Astrocyte of the cerebellum (primary cell): ENCODE data around the gene TRIM2.

Experiments
- DNase-seq: peaks from one replicate; pipeline ENCODE4 v3.0.0-alpha.2; 2011; ENCODE audit warnings: low read depth
- H3K4me3 ChIP-seq: 2 replicates; pipeline ENCODE4 v1.5.1; 2011; ENCODE audit warnings: mild to moderate bottlenecking, low read depth, low read length, moderate library complexity
- in situ Hi-C: cut with HindIII; loops from 2 replicates; pipeline ENCODE4 v1.10.0; 2017; ENCODE audit warnings: low sequenced_read_pairs
- TF ChIP-seq, protein P1 (sequence below): IDR thresholded peaks from 2 replicates; pipeline ENCODE4 v1.5.1; 2012; ENCODE audit warnings: low read length, low read depth, moderate library complexity, mild to moderate bottlenecking; ENCODE audit errors: missing control alignments

TRIM2 gene

DNA sequence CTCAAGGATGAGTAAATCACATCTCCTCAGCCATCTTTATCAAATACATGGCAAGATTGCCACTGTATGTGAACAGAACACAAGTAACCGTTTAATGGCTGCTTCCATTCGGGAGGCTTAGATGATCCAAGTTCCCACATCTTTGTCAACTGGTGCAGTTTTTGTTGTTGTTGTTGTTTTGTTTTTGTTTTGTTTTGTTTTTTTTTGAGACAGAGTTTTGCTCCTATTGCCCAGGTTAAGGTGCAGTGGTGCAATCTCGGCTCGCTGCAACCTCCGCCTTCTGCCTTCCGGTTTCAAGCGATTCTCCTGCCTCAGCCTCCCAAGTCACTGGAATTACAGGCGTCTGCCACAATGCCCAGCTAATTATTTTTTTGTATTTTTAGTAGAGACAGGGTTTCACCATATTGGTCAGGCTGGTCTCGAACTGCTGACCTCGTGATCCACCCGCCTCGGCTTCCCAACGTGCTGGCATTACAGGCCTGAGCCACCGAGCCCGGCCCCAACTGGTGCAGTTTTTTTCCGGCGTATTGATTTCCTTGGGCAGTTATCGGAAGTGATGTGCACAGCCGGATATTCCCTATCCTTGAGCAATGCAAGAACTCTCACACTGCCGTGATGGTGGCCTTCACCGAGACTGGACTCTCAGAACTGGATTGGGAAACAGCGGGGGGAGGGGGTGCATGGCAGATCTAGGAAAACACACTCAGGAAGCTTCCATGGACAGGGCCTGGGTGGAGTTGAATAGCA lies 29.2 kb upstream of the TRIM2 start:
- in situ Hi-C loops: no loop called here
- no peak overlapping the region for H3K4me3 ChIP-seq
- no peak for DNase-seq
- TF ChIP-seq, protein P1, sequence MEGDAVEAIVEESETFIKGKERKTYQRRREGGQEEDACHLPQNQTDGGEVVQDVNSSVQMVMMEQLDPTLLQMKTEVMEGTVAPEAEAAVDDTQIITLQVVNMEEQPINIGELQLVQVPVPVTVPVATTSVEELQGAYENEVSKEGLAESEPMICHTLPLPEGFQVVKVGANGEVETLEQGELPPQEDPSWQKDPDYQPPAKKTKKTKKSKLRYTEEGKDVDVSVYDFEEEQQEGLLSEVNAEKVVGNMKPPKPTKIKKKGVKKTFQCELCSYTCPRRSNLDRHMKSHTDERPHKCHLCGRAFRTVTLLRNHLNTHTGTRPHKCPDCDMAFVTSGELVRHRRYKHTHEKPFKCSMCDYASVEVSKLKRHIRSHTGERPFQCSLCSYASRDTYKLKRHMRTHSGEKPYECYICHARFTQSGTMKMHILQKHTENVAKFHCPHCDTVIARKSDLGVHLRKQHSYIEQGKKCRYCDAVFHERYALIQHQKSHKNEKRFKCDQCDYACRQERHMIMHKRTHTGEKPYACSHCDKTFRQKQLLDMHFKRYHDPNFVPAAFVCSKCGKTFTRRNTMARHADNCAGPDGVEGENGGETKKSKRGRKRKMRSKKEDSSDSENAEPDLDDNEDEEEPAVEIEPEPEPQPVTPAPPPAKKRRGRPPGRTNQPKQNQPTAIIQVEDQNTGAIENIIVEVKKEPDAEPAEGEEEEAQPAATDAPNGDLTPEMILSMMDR: no peak

DNA sequence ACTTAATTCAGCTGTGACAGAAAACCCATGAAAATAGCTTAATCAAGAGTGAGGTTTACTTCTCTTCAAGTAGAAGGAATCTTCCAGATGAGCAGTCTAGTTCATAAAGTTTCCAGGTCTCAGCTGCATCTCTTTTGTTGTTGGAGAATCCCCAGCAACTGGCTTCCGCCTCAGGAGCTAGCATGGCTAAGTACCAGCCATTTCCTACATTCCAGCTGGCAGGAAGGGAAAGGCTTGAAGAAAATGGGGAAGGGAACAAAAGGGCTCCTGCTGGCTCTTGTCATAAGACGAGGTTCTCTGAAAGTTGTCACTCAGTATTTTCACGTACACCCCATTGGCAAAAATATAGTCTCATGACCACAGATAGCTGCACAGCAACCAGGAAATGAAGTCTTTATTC lies 27.3 kb upstream of the TRIM2 start:
- DNase-seq: no peak
- in situ Hi-C loops: no loop called here
- no peak overlapping the region for H3K4me3 ChIP-seq
- TF ChIP-seq, protein P1: no peak

DNA sequence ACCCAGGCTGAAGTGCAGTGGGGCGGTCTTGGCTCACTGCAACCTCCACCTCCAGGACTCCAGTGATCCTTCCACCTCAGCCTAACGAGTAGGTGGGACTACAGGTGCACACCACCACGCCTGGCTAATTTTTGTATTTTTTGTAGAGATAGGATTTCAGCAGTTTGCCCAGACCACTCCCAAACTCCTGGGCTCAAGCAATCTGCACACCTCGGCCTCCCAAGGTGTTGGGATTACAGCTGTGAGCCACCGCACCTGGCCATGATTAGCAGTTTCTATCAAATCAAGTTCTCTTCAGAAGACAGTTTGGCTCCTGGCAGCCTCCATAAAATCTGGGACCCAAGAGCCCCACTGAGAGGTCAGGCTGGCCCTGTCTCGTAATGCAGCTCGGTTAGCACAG lies 26.4 kb upstream of the TRIM2 start:
- TF ChIP-seq, protein P1: no peak
- no peak for DNase-seq
- in situ Hi-C loops: no loop called here
- no peak overlapping the region for H3K4me3 ChIP-seq

- H3K4me3 ChIP-seq: no peak overlapping the region
- in situ Hi-C loops: no loop called here
- TF ChIP-seq, protein P1: no peak
- no peak for DNase-seq
These were observed 25.1 kb upstream of the TRIM2 start for GRCh38 chr4:153179100-153179499.

DNA sequence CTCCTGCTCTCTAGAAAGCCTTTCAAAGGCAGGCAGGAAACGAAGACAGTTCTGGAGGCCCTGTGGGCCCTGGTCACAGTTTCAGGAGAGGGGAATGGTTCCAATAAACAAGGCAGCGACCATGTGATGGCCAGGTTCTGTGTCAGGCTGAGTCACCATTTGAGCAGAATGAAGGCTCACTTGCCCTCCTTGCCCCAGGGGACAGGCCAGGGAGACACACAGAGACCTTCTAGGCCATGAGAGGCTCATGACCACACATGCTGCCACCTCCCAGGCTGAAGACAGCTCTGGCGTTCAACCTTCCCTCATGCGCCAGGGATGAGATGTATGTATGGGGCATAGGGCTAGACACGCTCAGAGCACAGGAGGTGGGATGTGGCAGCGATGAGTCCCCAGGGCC lies 22.9 kb upstream of the TRIM2 start:
- TF ChIP-seq, protein P1: no peak

DNA sequence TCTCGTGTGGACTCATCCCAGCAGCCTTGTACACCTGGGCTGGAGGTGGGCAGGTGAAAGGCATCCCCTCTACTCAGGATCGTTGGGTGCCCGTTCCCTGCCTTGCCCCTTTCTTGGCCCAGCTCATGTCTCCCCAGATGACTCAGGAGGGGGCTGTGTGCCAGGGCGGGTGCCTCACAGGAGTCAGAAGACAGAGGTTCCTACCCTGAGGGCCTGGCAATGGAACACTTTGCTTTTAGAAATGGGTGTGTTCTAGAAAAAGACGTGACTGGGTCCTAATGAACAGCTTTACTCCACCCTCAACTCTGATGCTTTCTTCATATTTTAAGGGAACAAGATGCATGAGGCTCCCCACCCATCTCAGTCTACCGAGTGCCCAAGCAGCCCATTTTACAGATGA lies 22.5 kb upstream of the TRIM2 start:
- H3K4me3 ChIP-seq: no peak overlapping the region
- in situ Hi-C loops: no loop called here
- TF ChIP-seq, protein P1: no peak
- DNase-seq: no peak

More for the DNA sequence above, 22.9 kb upstream of the TRIM2 start:
- H3K4me3 ChIP-seq: no peak overlapping the region
- no peak for DNase-seq
- in situ Hi-C loops: no loop called here

- TF ChIP-seq, protein P1: no peak
- H3K4me3 ChIP-seq: no peak overlapping the region
- in situ Hi-C loops: no loop called here
- no peak for DNase-seq
These were observed 21.1 kb upstream of the TRIM2 start for GRCh38 chr4:153183146-153183545.
